WTC11 (cell line): ENCODE results near the gene PHKA2.

ENCODE experiments used
- ATF1 ChIP-seq: sonication (generic); formaldehyde crosslinking; IDR thresholded peaks from 2 replicates; pipeline ENCODE4 v1.8.1; 2023; ENCODE audit warnings: mild to moderate bottlenecking, moderate library complexity, missing genetic modification reagents
- CREB1 ChIP-seq: sonication (generic); formaldehyde crosslinking; IDR thresholded peaks from 2 replicates; pipeline ENCODE4 v1.8.0; 2023; ENCODE audit warnings: mild to moderate bottlenecking, missing genetic modification reagents
- E2F1 ChIP-seq: sonication (generic); formaldehyde crosslinking; IDR thresholded peaks from 2 replicates; pipeline ENCODE4 v1.8.0; 2022; ENCODE audit warnings: mild to moderate bottlenecking, missing genetic modification reagents
- NFATC4 ChIP-seq: fragments of 250-450 bp; sonication (Bioruptor Pico); IDR thresholded peaks from 2 replicates; pipeline ENCODE4 v1.9.0; 2021; ENCODE audit warnings: mild to moderate bottlenecking
- NR2C2 ChIP-seq: sonication (generic); formaldehyde crosslinking; IDR thresholded peaks from 2 replicates; pipeline ENCODE4 v1.8.0; 2022; ENCODE audit warnings: mild to moderate bottlenecking, missing genetic modification reagents
- SP1 ChIP-seq: sonication (generic); formaldehyde crosslinking; conservative IDR thresholded peaks from 2 replicates; pipeline ENCODE4 v1.8.1; 2022; ENCODE audit warnings: missing genetic modification reagents
- TEAD1 ChIP-seq: sonication (generic); formaldehyde crosslinking; IDR thresholded peaks from 2 replicates; pipeline ENCODE4 v1.8.0; 2022; ENCODE audit warnings: mild to moderate bottlenecking, missing genetic modification reagents
- TEAD4 ChIP-seq: sonication (generic); formaldehyde crosslinking; IDR thresholded peaks from 2 replicates; pipeline ENCODE4 v1.8.0; 2022; ENCODE audit warnings: mild to moderate bottlenecking, missing genetic modification reagents
- TF ChIP-seq, protein P1 (sequence below): fragments of 200-600 bp; IDR thresholded peaks from 2 replicates; pipeline ENCODE4 v1.8.0; 2022; ENCODE audit warnings: antibody characterized with exemption
- TF ChIP-seq, protein P2 (sequence below): sonication (generic); formaldehyde crosslinking; IDR thresholded peaks from 2 replicates; pipeline ENCODE4 v1.8.0; 2022; ENCODE audit warnings: mild to moderate bottlenecking, missing genetic modification reagents

- TF ChIP-seq ATF1 (CRISPR knock-in tag) = no peak
- TF ChIP-seq TEAD4 = no peak
- no peak for TF ChIP-seq CREB1 (CRISPR knock-in tag)
- TF ChIP-seq, protein P1, sequence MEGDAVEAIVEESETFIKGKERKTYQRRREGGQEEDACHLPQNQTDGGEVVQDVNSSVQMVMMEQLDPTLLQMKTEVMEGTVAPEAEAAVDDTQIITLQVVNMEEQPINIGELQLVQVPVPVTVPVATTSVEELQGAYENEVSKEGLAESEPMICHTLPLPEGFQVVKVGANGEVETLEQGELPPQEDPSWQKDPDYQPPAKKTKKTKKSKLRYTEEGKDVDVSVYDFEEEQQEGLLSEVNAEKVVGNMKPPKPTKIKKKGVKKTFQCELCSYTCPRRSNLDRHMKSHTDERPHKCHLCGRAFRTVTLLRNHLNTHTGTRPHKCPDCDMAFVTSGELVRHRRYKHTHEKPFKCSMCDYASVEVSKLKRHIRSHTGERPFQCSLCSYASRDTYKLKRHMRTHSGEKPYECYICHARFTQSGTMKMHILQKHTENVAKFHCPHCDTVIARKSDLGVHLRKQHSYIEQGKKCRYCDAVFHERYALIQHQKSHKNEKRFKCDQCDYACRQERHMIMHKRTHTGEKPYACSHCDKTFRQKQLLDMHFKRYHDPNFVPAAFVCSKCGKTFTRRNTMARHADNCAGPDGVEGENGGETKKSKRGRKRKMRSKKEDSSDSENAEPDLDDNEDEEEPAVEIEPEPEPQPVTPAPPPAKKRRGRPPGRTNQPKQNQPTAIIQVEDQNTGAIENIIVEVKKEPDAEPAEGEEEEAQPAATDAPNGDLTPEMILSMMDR = no peak
- TF ChIP-seq, protein P2, sequence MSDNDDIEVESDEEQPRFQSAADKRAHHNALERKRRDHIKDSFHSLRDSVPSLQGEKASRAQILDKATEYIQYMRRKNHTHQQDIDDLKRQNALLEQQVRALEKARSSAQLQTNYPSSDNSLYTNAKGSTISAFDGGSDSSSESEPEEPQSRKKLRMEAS (CRISPR knock-in tag) = no peak
- no peak for TF ChIP-seq SP1 (CRISPR knock-in tag)
- TF ChIP-seq TEAD1 (CRISPR knock-in tag) = no peak
- TF ChIP-seq E2F1 (CRISPR knock-in tag) = no peak
- TF ChIP-seq NR2C2 (CRISPR knock-in tag) = no peak
- no peak for TF ChIP-seq NFATC4 (CRISPR knock-in tag)
Measured at GRCh38 chrX:18931972-18932371, 51.9 kb downstream of the PHKA2 start.
